Right hindlimb (tissue), 1 donor: ENCODE data around the gene KRTAP12-2.
"Not testable (repeated sequence)": the region's sequence is repeated elsewhere in the genome, so short reads cannot be mapped to it uniquely, and the experiment has no call there.

Experiments
- DNase-seq: peaks from one replicate; pipeline ENCODE4 v3.0.0-alpha.2; 2018

The KRTAP12-2 gene

DNA sequence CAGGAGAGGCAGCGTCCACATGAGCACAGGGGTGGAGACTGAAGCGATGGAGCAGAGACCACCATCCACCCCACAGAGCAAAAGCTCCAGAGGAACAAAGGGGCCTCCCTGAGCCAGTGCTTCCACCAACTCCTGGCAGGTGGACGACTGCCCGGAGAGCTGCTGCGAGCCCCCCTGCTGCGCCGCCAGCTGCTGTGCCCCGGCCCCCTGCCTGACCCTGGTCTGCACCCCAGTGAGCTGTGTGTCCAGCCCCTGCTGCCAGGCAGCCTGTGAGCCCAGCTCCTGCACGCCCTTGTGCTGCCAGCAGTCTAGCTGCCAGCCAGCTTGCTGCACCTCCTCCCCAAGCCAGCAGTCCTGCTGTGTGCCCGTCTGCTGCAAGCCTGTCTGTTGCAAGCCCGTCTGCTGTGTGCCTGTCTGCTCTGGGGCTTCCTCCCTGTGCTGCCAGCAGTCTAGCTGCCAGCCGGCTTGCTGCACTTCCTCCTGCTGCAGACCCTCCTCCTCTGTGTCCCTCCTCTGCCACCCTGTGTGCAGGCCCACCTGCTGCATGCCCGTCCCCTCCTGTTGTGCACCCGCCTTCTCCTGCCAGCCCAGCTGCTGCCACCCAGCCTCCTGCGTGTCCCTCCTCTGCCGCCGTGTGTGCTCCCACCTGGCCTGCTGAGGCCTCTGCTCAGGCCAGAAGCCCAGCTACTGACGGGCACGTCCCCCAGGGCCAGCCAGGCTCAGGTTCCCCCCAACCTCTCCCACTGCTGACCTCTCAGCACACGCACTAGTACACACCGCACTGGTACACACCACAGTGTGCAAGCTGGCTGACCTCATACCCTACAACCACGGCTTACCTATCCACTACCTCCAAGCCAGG lies 35.6 kb upstream of the KRTAP12-2 start:
- DNase-seq: peak; percentile 18

DNA sequence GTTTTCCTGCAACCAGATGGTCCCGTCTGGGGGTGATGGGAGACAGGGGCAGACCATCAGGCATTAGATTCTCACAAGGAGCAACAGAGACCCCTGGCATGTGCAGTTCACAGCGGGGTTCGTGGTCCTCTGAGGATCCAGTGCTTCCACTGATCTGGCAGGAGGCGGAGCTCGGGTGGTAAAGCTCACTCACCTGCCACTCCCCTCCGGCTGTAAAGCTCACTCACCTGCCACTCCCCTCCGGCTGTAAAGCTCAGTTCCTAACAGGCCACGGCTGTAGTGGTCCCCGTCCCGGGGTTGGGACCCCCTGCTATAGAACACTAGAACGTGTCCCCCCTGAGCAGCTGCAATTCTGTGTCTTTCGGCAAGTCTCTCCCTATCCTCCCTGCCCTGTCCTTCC lies 34.8 kb upstream of the KRTAP12-2 start:
- peak; percentile 12 for DNase-seq

- DNase-seq: no peak
Measured at GRCh38 chr21:44701023-44701400, 34.3 kb upstream of the KRTAP12-2 start.

DNA sequence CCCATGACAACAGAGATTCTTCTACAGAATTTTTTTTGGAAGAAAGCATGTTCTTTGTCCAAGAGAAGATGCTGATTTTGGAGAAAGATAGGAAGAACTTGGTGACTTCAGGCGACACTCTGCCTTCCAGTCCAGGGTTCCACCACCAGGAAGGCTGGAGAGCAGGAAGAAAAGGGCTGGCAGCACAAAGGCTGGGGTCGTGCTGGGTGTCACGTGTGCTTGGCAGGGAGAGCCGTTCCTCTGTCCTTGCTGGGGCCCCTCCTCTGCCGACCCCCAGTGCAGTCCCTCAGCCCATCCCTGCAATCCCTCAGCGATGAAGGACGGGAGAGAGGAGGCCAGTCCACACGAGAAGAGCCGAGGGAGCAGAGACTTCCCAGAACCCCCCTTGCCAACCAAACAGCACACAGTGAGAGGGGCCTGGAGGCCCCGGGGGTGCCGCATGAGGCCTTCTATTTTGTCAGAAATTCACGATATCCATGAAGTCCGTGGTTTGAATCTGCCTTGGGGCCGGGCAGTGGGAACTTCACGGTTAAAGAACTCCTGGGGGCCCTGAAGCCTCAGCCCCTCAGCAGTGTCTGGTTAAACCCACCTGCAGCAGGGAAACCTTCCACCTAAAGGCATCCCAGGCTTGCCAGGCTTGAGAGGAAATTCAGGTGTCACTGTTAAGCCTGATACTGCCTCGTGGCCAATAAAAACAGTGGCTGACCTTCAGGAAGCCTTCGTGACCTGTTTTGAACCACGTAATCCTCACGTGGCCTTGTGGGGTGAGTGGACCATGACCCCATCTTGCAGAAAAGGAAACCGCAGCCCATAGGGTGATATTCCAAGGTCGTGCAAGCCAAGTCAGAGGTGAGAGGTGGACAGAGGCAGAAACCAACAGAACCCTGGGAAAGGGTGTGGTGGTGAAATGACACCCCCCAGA lies 33.6 kb upstream of the KRTAP12-2 start:
- DNase-seq: no peak

- no peak for DNase-seq
Measured at GRCh38 chr21:44699502-44700001, 32.8 kb upstream of the KRTAP12-2 start.

- DNase-seq: no peak
Measured at GRCh38 chr21:44697811-44698734, 31.3 kb upstream of the KRTAP12-2 start.

DNA sequence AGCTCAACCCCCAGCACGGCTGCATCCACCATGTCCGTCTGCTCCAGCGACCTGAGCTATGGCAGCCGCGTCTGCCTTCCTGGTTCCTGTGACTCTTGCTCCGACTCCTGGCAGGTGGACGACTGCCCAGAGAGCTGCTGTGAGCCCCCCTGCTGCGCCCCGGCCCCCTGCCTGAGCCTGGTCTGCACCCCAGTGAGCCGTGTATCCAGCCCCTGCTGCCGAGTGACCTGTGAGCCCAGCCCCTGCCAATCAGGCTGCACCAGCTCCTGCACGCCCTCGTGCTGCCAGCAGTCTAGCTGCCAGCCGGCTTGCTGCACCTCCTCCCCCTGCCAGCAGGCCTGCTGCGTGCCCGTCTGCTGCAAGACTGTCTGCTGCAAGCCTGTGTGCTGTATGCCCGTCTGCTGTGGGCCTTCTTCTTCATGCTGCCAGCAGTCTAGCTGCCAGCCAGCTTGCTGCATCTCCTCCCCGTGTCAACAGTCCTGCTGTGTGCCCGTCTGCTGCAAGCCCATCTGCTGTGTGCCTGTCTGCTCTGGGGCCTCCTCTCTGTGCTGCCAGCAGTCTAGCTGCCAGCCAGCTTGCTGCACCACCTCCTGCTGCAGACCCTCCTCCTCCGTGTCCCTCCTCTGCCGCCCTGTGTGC lies 30.6 kb upstream of the KRTAP12-2 start, which contains the start of gene KRTAP10-12:
KRTAP10-12 (plus strand) TSS at position 1 of the 639 bp plus-strand sequence; CDS start at position 31, 30 bp downstream.
- DNase-seq: not testable (repeated sequence)

- DNase-seq: no peak
Measured at GRCh38 chr21:44696572-44696971, 29.8 kb upstream of the KRTAP12-2 start.

GRCh38 chr21:44695641-44696040 lies 28.9 kb upstream of the KRTAP12-2 start:
- no peak for DNase-seq

DNA sequence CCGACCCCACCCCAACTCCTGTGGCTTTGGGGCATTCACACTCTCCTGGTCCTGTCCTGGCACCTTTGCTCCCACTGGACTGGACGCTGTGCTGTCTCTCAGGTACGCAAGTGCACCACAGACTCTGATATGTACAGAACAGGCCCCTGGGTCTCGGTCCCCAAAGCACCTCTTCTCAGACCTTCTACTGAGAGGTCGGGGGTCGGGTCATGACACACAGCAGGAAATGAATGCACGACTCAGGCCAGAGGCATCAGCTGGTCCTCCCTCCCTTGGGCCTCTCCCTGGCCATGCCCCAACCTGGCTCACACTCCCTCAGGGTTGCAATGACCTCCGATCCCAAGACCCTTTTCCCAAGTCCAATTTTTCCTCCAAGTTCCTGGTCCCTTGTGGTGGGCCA lies 28.5 kb upstream of the KRTAP12-2 start:
- DNase-seq: no peak

DNA sequence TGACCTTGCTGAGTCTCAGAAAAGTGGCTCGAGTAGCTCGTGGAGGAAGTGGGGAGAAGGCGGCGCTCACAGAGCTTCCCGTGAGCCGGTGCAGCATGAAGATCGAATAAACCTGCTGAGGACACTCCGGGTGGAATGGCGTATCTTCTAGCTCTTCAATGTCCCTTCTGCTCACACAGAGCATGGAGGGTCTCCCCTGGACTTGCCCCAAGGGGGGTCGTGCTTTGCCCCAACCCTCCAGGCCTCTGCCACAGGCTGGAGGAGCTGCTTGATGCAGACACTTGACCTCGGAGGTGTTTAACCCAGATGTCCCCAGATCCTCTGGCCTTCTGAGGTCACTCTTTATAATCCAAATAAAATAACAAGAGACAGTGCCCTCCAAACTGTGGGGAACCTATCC lies 28.0 kb upstream of the KRTAP12-2 start:
- peak; percentile 11 for DNase-seq

GRCh38 chr21:44692798-44693512 lies 26.2 kb upstream of the KRTAP12-2 start:
- no peak for DNase-seq

DNA sequence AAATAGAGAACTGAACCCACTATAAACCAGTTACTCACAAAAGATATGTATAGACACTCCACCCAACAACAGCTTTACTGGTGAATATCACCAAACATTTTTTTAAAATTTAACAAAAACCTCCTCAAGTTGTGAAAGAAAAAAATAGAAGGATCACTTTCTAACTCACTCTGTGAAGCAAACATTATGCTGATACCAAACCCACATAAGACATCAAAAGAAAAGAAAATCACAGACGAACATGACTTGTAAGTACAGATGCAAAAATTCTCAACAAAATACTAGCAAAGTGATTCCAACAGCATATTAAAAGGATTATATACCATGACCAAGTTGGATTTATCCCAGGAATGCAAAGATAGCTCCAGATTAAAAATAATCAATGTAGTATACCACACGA lies 25.0 kb upstream of the KRTAP12-2 start:
- no peak for DNase-seq

DNA sequence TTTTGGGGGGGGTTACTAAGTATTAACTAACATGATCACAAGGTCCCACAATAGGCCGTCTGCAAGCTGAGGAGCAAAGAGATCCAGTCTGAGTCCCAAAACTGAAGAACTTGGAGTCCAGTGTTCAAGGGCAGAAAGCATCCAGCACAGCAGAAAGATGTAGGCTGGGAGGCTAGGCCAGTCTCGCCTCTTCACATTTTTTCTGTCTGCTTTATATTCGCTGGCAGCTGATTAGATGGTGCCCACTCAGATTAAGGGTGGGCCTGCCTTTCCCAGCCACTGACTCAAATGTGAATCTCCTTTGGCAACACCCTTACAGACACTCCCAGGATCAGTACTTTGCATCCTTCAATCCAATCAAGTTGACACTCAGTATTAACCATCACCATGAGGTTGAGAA lies 23.0 kb upstream of the KRTAP12-2 start:
- not testable (repeated sequence) for DNase-seq

- no peak for DNase-seq
Measured at GRCh38 chr21:44687671-44688070, 20.9 kb upstream of the KRTAP12-2 start.

- no peak for DNase-seq
Measured at GRCh38 chr21:44686843-44687561, 20.3 kb upstream of the KRTAP12-2 start.

DNA sequence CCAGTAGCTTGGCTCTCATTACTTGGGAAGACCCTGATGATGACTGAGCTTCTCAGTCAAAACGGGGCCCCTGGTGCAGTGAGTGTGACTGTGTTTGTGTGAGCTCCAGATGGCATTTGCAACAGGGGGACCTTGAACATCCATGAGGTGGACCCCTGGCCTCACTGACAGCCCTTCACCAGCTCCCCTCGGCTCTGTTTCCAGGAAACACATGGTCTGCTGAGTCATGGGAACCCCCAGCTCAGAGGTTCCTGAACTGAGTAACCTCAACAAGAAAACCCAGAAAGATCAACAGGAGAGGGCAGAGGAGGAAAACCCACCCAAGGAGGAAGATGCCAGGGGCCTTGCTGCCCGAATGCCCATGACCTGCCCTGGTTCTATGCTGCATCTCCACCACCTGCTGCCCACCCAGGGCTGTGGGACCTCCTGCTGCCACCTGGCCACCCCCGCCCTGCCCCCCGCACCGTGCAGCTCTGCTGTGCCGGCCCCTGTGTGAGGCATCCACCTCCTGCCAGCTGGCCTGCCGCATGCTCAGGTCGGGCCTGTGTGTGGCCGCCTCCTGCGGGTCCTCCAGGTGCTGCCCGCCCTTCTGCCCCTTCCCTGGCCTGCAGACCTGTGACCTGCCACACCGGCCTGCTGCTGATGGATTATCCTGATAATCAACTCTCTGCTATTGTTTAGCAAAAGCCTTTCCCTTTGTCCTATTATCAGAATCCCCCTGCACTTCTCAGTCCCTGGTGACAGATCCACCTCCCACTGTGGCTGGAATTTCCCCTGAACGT lies 19.5 kb upstream of the KRTAP12-2 start:
- DNase-seq: no peak

- not testable (repeated sequence) for DNase-seq
Measured at GRCh38 chr21:44685050-44685449, 18.3 kb upstream of the KRTAP12-2 start.

- DNase-seq: no peak
Measured at GRCh38 chr21:44684483-44684882, 17.8 kb upstream of the KRTAP12-2 start.

GRCh38 chr21:44684077-44684476 lies 17.4 kb upstream of the KRTAP12-2 start:
- no peak for DNase-seq
